Epithelial cell of proximal tubule (primary cell): Measurements from ENCODE around the gene PTK6. TPM values are rescaled to one million over a fixed set of nuclear protein-coding genes. Genes with fewer than 3 reads are reported as not detected.
A peak's percentile ranks its signal among the peaks of the same experiment; 100 is the strongest.

ENCODE experiments used
- DNase-seq: peaks from one replicate; pipeline ENCODE4 v3.0.0-alpha.2; 2011; ENCODE audit warnings: low read depth
- H3K4me3 ChIP-seq: 2 replicates; pipeline ENCODE4 v1.5.1; 2011; ENCODE audit warnings: low read depth, mild to moderate bottlenecking, low read length
- CTCF ChIP-seq: conservative IDR thresholded peaks from 2 replicates; pipeline ENCODE4 v1.5.1; 2012; ENCODE audit warnings: low read depth, mild to moderate bottlenecking, low read length
- total RNA-seq: library from RNA; depleted of rRNA; stranded (reverse); fragments of >200 nt; gene quantifications from 2 replicates; pipeline ENCODE4 v1.2.3, GENCODE V29; 2015

Gene PTK6
- not detected in 2 replicates for total RNA-seq

DNA sequence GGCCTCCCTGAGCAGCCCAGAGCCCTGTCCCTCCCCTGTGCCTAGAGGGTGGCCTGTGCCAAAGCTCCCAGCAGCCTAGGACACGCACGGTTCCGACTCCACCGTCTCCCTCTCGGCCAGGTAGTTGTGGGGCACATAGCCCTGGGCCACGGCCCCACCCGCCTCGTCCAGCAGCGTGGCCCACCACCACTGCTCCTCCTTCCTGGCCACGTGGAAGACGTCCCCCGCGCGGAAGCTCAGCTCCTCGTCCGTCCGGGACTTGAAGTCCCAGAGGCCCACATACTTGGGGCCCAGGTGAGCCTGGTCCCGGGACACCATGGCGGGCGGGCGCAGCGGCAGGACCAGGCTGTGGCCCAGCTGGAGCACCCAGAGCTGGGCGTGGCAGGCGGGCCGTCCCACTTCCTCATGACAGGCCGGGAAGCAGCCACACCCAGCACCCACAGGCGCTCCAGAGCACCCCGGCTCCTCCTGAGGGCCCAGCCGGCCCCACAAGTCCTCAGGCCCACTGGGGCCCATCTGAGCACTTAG is at the start of gene PTK6:
TSS of gene PTK6 (minus strand) at position 380 of the 528 bp plus-strand sequence. CDS start at position 318, 62 bp downstream.
- peak within 1 kb of the TSS; percentile 46 for H3K4me3 ChIP-seq
- DNase-seq = no peak
- TF ChIP-seq CTCF = no peak

- DNase-seq = no peak
- no peak overlapping the region for H3K4me3 ChIP-seq
- TF ChIP-seq CTCF = no peak
Observed at GRCh38 chr20:63586797-63587196, 49.6 kb upstream of the PTK6 start.

DNA sequence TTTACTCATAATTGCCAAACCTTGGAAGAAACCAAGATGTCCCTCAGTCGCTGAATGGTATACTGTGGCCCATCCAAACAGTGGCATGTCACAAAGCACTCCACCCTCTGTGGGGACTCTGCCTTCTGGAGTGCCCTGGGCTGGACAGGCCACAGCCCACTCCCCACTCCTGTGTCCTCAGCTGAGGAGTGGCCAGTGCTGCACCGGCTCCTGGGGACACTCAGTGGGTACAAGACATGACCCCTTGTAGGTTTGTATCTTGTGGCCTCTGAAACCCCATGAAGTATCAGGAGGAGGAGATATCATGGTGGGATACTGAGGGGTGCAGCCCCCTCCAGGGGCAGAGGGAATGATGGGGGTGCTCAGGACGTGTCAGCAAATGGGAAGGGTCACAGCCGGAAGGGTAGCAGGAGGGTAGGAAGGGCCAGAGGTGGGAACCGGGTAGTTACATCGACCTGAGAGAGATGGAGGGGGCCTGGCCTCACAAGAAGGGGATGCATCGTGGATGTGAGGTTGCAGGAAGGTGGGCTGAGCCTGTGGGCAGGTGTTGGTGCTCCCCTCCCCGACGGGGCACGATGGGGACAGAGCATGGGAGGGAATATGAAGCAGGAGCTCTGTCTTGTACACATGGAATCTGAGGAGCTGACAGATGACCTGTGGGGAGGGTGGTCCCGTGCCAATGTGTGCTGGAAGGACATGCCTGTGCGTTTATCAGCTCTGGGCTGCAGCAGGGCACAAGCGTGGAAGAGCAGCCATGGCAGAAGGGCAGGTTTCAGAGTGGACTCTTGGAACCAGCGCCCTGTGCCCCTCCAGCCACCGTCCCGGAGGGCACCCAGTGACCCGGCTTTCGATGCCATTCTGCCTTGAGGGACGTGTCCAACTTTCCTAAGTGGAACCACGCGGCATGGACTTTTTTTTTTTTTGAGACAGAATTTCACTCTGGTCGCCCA is 48.7 kb upstream of the PTK6 start:
- TF ChIP-seq CTCF = no peak
- DNase-seq = no peak
- H3K4me3 ChIP-seq = no peak overlapping the region

DNA sequence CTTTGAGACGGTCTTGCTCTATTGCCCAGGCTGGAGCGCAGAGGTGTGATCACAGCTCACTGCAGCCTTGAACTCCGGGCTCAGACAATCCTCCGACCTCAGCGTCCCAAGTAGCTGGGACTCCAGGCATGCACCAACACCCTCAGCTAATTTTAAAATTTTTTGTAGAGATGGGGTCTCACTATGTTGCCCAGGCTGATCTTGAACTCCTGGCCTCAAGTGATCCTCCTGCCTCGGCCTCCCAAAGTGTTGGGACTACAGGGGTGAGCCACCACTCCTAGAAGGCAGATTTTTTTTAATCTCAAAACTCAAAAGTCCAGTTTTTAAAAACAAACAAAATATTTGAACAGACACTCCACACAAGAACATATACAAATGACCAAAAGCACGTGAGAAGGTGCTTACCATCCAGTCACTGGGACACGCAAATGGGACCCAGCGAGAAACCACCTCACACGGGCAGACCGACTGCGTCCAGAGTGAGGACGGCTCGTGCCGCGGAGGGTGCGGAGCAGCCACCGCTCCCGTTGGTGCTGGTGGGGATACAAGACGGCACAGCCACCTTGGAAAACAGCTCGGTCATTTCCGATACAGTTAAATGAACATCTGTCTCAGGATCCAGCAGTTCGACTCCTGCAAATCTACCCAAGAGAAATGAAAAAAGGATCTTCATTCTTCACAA is 45.3 kb upstream of the PTK6 start:
- H3K4me3 ChIP-seq = no peak overlapping the region
- no peak for TF ChIP-seq CTCF
- no peak for DNase-seq

GRCh38 chr20:63580796-63581461 is 43.8 kb upstream of the PTK6 start:
- H3K4me3 ChIP-seq = no peak overlapping the region
- peak; percentile 29 for DNase-seq
- peak; percentile 80 for TF ChIP-seq CTCF

GRCh38 chr20:63579017-63579694 is 42.0 kb upstream of the PTK6 start:
- DNase-seq = no peak
- TF ChIP-seq CTCF = no peak
- no peak overlapping the region for H3K4me3 ChIP-seq
